Measurements from ENCODE around the gene ACTL8.

- TF ChIP-seq SP1 (IDR thresholded peaks at IDR 0.05) (no peak), FOXM1 (IDR thresholded peaks at IDR 0.05; ENCODE audit: borderline replicate concordance) (no peak), PKNOX1 (IDR thresholded peaks at IDR 0.05) (no peak), BHLHE40 (IDR thresholded peaks at IDR 0.05; ENCODE audit: borderline replicate concordance) (no peak)
Observed at GRCh38 chr1:17774452-17774851, 19.3 kb downstream of the ACTL8 start.

Data from HEK293T (cell line).